Measurements from ENCODE around the gene ENDOD1.
A peak's percentile ranks its signal among the peaks of the same experiment; 100 is the strongest.
"Not testable (repeated sequence)": the region's sequence is repeated elsewhere in the genome, so short reads cannot be mapped to it uniquely, and the experiment has no call there.

The ENDOD1 gene

GRCh38 chr11:95104121-95104830 is 14.6 kb downstream of the ENDOD1 start:
- no peak for DNase-seq

GRCh38 chr11:95104856-95105255 is 15.2 kb downstream of the ENDOD1 start:
- no peak for DNase-seq

- DNase-seq: no peak
Measured at GRCh38 chr11:95108159-95108611, 18.5 kb downstream of the ENDOD1 start.

- peak; percentile 85 for DNase-seq
Measured at GRCh38 chr11:95108671-95109551, 19.3 kb downstream of the ENDOD1 start.

- not testable (repeated sequence) for DNase-seq
Measured at GRCh38 chr11:95111471-95111870, 21.8 kb downstream of the ENDOD1 start.

- DNase-seq: no peak
Measured at GRCh38 chr11:95111923-95112540, 22.4 kb downstream of the ENDOD1 start.

GRCh38 chr11:95115597-95115996 is 26.0 kb downstream of the ENDOD1 start:
- DNase-seq: no peak

- DNase-seq: no peak
Measured at GRCh38 chr11:95119361-95120060, 29.9 kb downstream of the ENDOD1 start.

- DNase-seq: no peak
Measured at GRCh38 chr11:95121698-95122097, 32.1 kb downstream of the ENDOD1 start.

- DNase-seq: no peak
Measured at GRCh38 chr11:95123556-95123955, 33.9 kb downstream of the ENDOD1 start.

- no peak for DNase-seq
Measured at GRCh38 chr11:95128602-95129001, 39.0 kb downstream of the ENDOD1 start.

- peak; percentile 89 for DNase-seq
Measured at GRCh38 chr11:95132956-95133355, 43.3 kb downstream of the ENDOD1 start.

GRCh38 chr11:95134491-95134890 is 44.8 kb downstream of the ENDOD1 start:
- DNase-seq: no peak

- DNase-seq: no peak
Measured at GRCh38 chr11:95135155-95135554, 45.5 kb downstream of the ENDOD1 start.

GRCh38 chr11:95135880-95136279 is 46.2 kb downstream of the ENDOD1 start:
- no peak for DNase-seq

- not testable (repeated sequence) for DNase-seq
Measured at GRCh38 chr11:95136747-95137146, 47.1 kb downstream of the ENDOD1 start.

GRCh38 chr11:95137299-95137698 is 47.7 kb downstream of the ENDOD1 start:
- no peak for DNase-seq

- DNase-seq: peak; percentile 63
Measured at GRCh38 chr11:95138448-95138847, 48.8 kb downstream of the ENDOD1 start.

- DNase-seq: no peak
Measured at GRCh38 chr11:95140397-95141033, 50.9 kb downstream of the ENDOD1 start.

- DNase-seq: no peak
Measured at GRCh38 chr11:95142431-95142830, 52.8 kb downstream of the ENDOD1 start.

- no peak for DNase-seq
Measured at GRCh38 chr11:95143106-95143681, 53.5 kb downstream of the ENDOD1 start.

Measured in hematopoietic multipotent progenitor cell treated with erythropoietin and hydrocortisone succinate and interleukin-3 and kit ligand, for 6 days (in vitro differentiated cells).